GM19468 (cell line): Measurements from ENCODE around the gene UBE2Z.
A peak's percentile ranks its signal among the peaks of the same experiment; 100 is the strongest.
"Not testable (repeated sequence)": the region's sequence is repeated elsewhere in the genome, so short reads cannot be mapped to it uniquely, and the experiment has no call there.

Experiments
- ATAC-seq: cut with Tn5 transposase; IDR thresholded peaks from one replicate; pipeline ENCODE4 v1.9.1; 2021; ENCODE audit warnings: mild to moderate bottlenecking, moderate library complexity, moderate number of reproducible peaks; ENCODE audit not compliant: unreplicated experiment; ENCODE audit errors: extremely low read depth

Gene UBE2Z

DNA sequence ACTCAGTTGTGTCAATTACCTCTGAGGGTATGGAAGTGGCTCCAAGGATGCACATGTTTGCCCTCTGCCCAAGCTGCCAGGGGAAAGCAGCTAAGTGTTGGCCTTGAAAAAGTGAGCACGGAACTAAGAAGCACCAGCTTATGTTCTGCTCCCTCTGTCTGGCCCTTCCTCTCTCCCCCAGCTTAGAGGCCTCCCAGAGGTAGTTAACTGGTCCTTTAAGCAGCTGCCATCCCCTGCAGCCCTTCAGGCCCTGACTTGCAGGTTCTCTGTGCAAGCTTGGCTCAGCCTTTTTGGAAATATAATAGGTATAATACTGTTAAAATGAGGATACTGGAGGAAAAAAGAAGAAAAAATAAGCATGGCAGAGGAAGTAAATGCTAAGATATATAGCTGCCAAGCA, 7.0 kb upstream of the UBE2Z start:
- no peak for ATAC-seq

DNA sequence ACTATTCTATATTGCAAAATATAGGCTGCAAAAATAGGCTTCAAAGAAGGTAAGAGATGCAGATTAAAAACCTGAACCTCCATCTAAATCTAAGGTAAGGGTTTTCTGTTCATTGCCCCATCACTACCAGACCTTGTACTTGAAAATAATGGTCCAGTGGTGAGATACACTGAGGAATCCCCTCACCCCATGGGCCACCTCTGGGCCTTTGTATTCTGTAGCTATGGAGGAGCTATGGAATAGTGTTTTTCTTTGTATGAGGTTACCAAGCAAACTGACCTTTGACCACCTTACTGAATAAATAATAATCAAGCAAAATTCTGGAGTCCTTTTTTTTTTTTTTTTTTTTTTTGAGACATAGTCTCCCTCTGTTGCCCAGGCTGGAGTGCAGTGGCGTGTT, 4.8 kb upstream of the UBE2Z start:
- no peak for ATAC-seq

DNA sequence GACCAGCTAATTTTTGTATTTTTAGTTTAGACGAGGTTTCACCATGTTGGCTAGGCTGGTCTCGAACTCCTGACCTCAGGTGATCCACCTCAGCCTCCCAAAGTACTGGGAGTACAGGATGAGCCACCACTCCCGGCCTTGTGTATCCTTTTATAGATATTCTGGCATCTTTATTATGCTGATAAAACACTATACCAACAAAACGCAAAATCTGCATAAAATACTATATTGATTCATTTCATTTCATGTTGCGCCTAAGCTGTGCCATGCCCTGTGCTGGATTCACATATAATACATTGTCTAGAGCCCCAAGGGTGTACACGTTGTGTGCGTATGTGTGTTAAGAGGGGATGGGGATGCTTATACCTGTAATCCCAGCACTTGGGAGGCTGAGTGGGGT, 3.8 kb upstream of the UBE2Z start:
- no peak for ATAC-seq

- no peak for ATAC-seq
Observed at GRCh38 chr17:48905987-48906515, 2.2 kb upstream of the UBE2Z start.

DNA sequence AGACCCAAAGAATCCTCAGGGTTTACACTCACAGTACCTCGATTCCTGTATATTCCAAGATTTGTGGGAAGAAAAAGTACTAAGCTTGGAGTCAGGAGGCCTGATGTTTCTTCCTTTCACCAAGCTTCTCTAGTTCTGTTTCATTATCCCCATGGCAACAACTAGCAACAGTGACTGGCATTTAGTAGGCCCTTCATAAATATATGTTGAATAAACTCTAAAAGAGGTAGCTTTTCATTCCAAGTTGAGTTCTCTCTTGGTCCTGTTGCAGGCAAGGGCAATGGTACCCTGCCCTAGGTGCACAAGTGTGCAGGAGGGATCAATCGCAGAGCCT, 527 bp upstream of the UBE2Z start:
- no peak for ATAC-seq

DNA sequence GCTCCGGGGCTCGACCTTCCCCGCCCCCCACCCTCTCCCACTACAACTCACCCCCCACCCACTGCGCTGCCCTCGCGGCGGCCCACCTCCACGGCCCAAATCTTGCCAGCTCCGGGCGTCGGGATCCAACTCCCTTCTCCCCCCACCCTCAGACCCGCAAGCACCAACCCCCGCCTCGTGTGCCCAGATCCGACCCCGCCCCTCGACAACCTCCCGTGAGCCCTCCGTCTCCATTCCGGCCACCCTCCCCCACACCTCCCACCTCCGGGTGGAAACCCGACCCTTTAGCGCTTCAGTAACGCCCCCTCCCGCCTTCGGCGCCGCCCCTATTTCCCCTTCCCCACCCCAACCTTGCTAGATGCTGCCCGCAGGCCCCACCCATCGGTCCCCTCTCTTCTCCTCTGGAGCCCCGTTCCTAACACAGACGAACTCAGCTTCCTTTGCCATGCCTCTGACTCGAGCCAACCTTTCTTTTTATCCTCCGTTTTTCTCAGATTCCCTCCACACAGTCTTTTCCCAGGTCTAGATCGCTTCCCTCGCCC, 717 bp downstream of the UBE2Z start:
- ATAC-seq: no peak

GRCh38 chr17:48909783-48910182, 1.6 kb downstream of the UBE2Z start:
- no peak for ATAC-seq

- ATAC-seq: no peak
Observed at GRCh38 chr17:48910370-48910769, 2.2 kb downstream of the UBE2Z start.

- no peak for ATAC-seq
Observed at GRCh38 chr17:48912476-48912875, 4.3 kb downstream of the UBE2Z start.

GRCh38 chr17:48915459-48916282, 7.5 kb downstream of the UBE2Z start:
- peak; percentile 68 for ATAC-seq

GRCh38 chr17:48925251-48925990, 17.2 kb downstream of the UBE2Z start:
- no peak for ATAC-seq

GRCh38 chr17:48925991-48926342, 17.8 kb downstream of the UBE2Z start:
- no peak for ATAC-seq

DNA sequence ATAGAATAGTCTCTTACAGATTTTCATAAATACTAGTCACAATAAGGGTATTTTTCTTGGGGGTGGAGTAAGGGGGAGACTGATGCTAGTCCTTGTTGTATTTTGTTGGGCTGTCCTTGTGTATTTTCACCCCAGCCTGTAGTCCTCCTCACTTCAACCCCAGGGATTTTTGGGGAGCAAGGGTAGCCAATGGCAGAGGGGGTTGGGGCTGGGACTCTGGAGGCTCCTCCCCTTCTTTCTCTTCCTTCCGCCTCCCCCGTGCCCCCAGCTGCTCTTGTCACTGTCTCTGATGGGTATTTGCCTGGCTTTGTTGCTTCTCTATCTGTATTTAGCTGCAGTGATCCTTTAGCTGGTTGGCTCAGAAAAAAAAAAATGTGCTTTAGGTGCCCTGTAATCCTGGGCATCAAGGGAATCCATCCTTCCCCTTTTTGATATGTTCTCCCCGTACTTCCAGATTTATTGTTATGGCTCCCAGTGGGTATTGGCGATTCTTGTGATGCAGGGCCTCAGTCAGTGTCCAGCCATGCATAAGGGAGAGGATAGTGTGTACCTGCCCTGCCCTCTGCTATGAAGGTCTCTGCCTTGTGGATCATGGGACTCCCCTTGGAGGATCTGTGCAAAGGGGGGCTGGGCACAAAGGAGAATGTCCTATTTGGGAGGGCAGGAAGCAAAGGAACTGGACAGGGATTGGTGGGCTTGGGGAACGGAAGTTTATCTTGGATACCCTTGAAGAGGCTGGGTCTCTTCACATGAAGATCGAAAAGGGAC, 20.0 kb downstream of the UBE2Z start:
- ATAC-seq: no peak

GRCh38 chr17:48928876-48929811, 20.9 kb downstream of the UBE2Z start:
- ATAC-seq: no peak

DNA sequence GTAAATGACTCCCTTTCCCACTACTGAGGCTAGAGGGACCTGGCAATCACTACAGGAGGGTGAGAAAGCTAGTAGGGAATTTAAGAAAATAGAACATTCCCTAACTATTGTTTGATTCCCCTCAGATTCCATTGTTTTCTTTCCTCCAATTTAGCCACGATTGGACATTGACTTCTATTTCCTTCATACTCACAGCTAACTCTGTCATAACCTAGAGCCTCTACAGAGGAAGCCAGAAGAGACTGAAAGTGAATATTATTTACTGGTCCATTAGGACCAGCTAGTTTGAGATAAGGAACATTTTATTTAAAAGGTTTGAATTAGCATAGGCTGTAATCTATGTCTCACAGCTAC, 21.6 kb downstream of the UBE2Z start:
- no peak for ATAC-seq

GRCh38 chr17:48930435-48930873, 22.2 kb downstream of the UBE2Z start:
- no peak for ATAC-seq

DNA sequence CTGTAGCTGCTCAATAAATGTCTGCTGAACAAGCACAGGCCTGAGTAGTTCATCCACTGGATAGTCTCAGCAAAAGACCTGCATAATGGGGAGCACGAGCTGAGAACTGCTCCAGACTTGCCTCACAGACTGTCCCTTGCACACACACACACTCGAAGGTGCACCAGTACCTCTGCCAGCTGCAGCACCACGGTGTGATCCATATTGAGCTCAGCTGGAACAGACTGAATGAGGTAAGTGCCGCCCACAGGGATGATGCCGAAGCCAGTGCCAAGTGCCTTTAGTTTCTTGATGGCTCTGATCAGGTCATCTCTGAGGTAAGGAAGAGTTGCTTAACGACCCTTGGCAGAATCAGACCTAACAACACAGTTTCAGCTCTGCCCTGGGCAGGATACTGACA, 24.8 kb downstream of the UBE2Z start:
- no peak for ATAC-seq

DNA sequence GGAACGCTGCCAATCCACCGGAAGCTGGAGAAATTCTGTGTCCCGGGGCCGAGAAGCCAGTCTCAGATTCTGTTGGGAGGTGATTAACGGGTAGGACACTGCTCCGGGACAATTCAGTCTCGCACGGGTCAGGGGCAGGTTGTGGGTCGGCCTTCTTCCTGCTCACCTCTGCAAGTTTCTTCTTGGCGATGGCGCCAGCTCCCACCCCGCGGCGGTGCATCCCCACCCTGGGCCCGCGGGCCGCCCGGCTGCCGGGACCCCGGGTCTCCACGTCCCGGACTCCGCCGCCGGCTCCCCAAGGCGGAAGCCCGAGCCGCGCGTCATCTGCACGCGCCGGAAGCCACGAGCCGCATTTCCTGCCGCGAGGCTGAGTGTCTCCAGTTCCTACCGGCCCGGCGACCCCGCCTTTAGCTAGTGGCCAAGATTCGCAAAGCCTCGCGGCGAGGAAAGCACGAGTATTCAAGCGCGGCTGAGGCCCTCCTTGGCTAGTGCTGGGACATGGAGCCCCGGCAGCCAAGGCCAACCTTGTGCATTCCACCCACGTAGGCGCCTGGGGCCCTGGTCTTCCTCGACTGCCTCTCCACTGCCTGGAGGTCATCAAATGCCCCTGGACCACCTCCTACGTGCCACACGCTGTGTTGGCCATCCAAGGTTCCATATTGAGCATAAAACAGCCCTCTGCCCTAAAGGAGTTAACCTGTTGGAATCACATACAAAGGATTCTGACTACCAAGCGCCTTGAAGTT, 36.5 kb downstream of the UBE2Z start, which contains the start of gene SNF8:
SNF8 (minus strand) TSS at position 328 of the 746 bp plus-strand sequence; CDS start at position 220, 108 bp downstream.
- peak; percentile 80 for ATAC-seq

GRCh38 chr17:48945261-48945651, 37.0 kb downstream of the UBE2Z start:
- not testable (repeated sequence) for ATAC-seq
